GM06990 (cell line): Measurements from ENCODE around the gene PPP2R3B.

Experiments used
- DNase-seq: peaks from one replicate; pipeline ENCODE4 v3.0.0-alpha.2; 2011; ENCODE audit not compliant: insufficient read length; ENCODE audit errors: extremely low read depth
- H3K27me3 ChIP-seq: replicated peaks from 2 replicates; pipeline ENCODE4 v1.6.0; 2011; ENCODE audit warnings: low read length; ENCODE audit not compliant: control insufficient read depth, insufficient read depth
- H3K36me3 ChIP-seq: 2 replicates; pipeline ENCODE4 v1.5.1; 2011; ENCODE audit warnings: low read length; ENCODE audit not compliant: control insufficient read depth, insufficient read depth
- H3K4me3 ChIP-seq: replicated peaks from 2 replicates; pipeline ENCODE4 v1.5.1; 2011; ENCODE audit warnings: low read depth, mild to moderate bottlenecking, control low read depth, low read length
- CTCF ChIP-seq: IDR thresholded peaks from 2 replicates; pipeline ENCODE4 v1.5.1; 2011; ENCODE audit warnings: low read length, control low read depth, mild to moderate bottlenecking, inconsistent platforms; ENCODE audit not compliant: insufficient read depth, poor library complexity, severe bottlenecking

The PPP2R3B gene

GRCh38 chrX:372856-373640 is 13.7 kb downstream of the PPP2R3B start:
- Histone ChIP-seq H3K36me3 (no peaks in the 10 kb centered on the region), H3K4me3 (no peak overlapping the region), H3K27me3 (no peaks in the 10 kb centered on the region; the same call in 1 of the 2 replicates)
- DNase-seq = no peak
- no peak for TF ChIP-seq CTCF

- Histone ChIP-seq H3K4me3 (no peak overlapping the region), H3K36me3 (no peaks in the 10 kb centered on the region), H3K27me3 (no peaks in the 10 kb centered on the region; the same call in 1 of the 2 replicates)
- no peak for DNase-seq
- no peak for TF ChIP-seq CTCF
Observed at GRCh38 chrX:371907-372306, 14.8 kb downstream of the PPP2R3B start.

- Histone ChIP-seq H3K4me3 (no peak overlapping the region), H3K27me3 (no peaks in the 10 kb centered on the region; the same call in 1 of the 2 replicates), H3K36me3 (no peaks in the 10 kb centered on the region)
- DNase-seq = no peak
- no peak for TF ChIP-seq CTCF
Observed at GRCh38 chrX:370963-371745, 15.6 kb downstream of the PPP2R3B start.

- H3K27me3 ChIP-seq = no peaks in the 10 kb centered on the region; the same call in 1 of the 2 replicates
Observed at GRCh38 chrX:370244-370962, 16.3 kb downstream of the PPP2R3B start.

More at GRCh38 chrX:370244-370962, 16.3 kb downstream of the PPP2R3B start:
- Histone ChIP-seq H3K4me3 (no peak overlapping the region), H3K36me3 (no peaks in the 10 kb centered on the region)
- no peak for TF ChIP-seq CTCF
- no peak for DNase-seq
